Gastrocnemius medialis (tissue), 4 donors: ENCODE results near the gene ANO9.

ENCODE experiments used
- CTCF ChIP-seq, 5 experiments: fragments of 450-650 bp in 3 of 5; fragments of 200-600 bp in 2 of 5; sonication (generic) in 2 of 5; IDR thresholded peaks in 4 of 5; conservative IDR thresholded peaks in 1 of 5; 1 replicate in 4 of 5; 2 replicates in 1 of 5; pipeline ENCODE4 v1.5.1; 2016 to 2019; ENCODE audit warnings: antibody characterized with exemption in 5 of 5, mild to moderate bottlenecking in 3 of 5, moderate library complexity in 3 of 5
- POLR2A ChIP-seq, 2 donors: fragments of 450-650 bp; IDR thresholded peaks; one replicate each; pipeline ENCODE4 v1.6.1; 2017; ENCODE audit warnings: antibody characterized with exemption in 2 of 2, mild to moderate bottlenecking in 2 of 2, moderate library complexity in 2 of 2

DNA sequence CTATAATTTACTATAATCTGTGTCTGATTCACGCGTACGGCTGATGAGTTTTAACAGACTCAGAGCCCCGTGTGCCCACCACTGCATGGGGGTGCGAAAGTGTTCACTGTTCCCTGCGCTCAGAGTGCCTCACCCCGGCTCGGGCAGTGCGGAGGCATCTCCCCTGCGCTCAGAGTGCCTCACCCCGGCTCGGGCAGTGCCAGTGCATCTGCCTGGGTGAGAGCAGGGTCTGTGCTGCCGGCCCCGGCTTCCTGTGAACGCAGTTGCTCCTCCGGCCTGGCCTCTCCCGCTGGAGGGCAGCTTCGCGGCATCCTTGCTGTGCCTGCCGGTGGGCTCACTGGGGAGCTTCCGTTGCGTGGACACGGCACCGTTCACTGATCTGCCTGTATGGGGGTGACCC lies 22.5 kb upstream of the ANO9 start:
- TF ChIP-seq CTCF (IDR thresholded peaks at IDR 0.05 in 4 of 5, conservative IDR thresholded peaks at IDR 0.05 in 1 of 5) (no peak), POLR2A (IDR thresholded peaks at IDR 0.05) (no peak)
